ENCODE measurements around the gene CPNE5. TPM values are rescaled to one million over a fixed set of nuclear protein-coding genes. Genes with fewer than 3 reads are reported as not detected.
A peak's percentile ranks its signal among the peaks of the same experiment; 100 is the strongest.

CPNE5 gene
- total RNA-seq, 1 donor from 2014 or later, result 2.9 TPM

DNA sequence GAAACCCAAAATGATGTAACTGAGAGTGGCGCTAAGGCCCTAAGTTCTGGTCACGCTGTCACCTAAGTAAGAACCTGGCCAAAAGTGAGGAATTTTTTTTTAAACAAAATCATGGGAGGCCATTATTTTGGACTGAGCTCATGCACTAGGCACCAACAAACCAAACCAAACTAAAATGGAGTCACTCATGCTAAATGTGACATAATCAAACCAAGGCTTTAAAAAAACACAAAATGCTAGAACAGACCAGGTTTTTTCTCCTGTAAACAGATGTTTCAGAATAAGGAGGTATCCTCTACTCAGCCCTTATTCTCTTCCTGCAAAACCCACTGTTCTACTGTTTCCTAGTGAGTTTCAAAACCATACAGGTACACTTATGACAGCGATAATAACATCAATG is 45.4 kb upstream of the CPNE5 start:
- Mint-ChIP-seq H3K9me3 (ENCODE audit: unreplicated experiment) (no peaks in the 10 kb centered on the region), H3K4me3 (ENCODE audit: unreplicated experiment) (no peak overlapping the region), H3K4me1 (ENCODE audit: low read depth, unreplicated experiment) (peaks cover 7% of the 10 kb centered on the region), H3K27ac (ENCODE audit: unreplicated experiment) (no peak overlapping the region), H3K27me3 (ENCODE audit: unreplicated experiment) (peaks cover 2% of the 10 kb centered on the region), H3K36me3 (ENCODE audit: unreplicated experiment) (no peaks in the 10 kb centered on the region)
- DNase-seq, result no peak
- TF ChIP-seq, protein P1, sequence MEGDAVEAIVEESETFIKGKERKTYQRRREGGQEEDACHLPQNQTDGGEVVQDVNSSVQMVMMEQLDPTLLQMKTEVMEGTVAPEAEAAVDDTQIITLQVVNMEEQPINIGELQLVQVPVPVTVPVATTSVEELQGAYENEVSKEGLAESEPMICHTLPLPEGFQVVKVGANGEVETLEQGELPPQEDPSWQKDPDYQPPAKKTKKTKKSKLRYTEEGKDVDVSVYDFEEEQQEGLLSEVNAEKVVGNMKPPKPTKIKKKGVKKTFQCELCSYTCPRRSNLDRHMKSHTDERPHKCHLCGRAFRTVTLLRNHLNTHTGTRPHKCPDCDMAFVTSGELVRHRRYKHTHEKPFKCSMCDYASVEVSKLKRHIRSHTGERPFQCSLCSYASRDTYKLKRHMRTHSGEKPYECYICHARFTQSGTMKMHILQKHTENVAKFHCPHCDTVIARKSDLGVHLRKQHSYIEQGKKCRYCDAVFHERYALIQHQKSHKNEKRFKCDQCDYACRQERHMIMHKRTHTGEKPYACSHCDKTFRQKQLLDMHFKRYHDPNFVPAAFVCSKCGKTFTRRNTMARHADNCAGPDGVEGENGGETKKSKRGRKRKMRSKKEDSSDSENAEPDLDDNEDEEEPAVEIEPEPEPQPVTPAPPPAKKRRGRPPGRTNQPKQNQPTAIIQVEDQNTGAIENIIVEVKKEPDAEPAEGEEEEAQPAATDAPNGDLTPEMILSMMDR (IDR thresholded peaks at IDR 0.05; ENCODE audit: partially characterized antibody, unreplicated experiment), result no peak

DNA sequence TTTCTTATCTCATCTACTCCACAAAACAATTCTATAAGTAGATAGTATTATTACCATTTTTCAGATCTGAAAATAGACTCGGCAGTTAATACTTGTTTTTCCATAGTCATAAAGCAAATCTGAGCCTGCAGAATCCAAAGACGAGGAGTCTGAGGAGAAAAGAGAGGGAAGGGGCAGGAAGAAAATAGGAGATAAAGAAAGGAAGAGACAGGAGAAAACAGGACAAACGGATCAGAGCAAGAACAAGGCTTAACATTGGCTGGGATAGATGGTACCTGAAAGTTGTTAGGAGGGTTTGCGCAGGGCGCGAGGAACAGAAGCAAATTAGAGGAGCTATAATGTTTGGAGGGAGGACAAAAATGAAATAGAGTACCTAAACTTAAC is 36.0 kb upstream of the CPNE5 start:
- Mint-ChIP-seq H3K4me1 (ENCODE audit: low read depth, unreplicated experiment) (peaks cover 7% of the 10 kb centered on the region), H3K4me3 (ENCODE audit: unreplicated experiment) (peak overlapping the region; percentile 99), H3K27ac (ENCODE audit: unreplicated experiment) (peak overlapping the region; percentile 99), H3K36me3 (ENCODE audit: unreplicated experiment) (no peaks in the 10 kb centered on the region), H3K9me3 (ENCODE audit: unreplicated experiment) (no peaks in the 10 kb centered on the region), H3K27me3 (ENCODE audit: unreplicated experiment) (no peaks in the 10 kb centered on the region)
- DNase-seq, result no peak
- TF ChIP-seq, protein P1 (IDR thresholded peaks at IDR 0.05; ENCODE audit: partially characterized antibody, unreplicated experiment), result no peak

DNA sequence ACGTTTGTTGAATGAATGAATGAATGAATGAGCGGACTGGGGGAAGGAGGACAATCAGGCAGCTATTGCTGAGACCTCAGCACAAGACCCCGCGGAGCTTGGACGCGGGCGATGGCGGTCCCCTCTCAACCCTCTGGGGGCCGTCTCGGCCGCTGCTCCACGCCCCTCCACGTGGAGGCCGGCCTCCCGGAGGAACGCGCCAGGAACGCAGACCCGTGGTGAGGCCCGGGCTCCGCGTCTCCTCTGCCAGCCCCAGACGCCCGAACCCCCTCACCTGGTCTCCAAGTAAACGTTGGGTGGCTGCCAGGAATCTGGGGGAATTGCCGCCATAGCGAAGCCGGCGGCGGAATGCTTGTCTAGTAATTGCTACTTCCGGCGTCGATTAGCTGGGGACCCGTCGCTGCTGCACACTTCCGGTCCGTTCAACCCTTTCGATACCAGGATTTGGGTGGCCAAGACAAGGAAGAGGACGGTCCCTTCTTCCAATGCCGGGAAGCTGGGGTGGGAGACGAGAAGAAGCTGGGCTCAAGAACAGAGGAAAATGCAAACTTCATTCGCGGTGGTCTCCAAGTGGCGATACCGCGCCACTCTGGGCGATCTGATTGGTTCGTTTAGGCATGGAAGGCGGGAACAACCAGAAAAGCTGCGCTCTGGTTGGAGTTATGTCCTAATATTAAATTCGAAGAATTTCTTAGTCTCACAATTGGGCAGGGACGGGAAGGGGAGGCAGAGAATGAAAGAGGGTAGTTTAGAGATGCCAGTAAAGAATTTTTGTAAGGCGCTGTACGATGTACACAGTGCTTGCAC is 35.4 kb upstream of the CPNE5 start, which contains the start of gene PPIL1:
PPIL1 (minus strand) TSS at position 361 of the 807 bp plus-strand sequence; CDS start at position 330, 31 bp downstream.
- Mint-ChIP-seq H3K4me3 (ENCODE audit: unreplicated experiment) (peak within 1 kb of the TSS; percentile 99), H3K4me1 (ENCODE audit: low read depth, unreplicated experiment) (peaks cover 7% of the 10 kb centered on the region), H3K9me3 (ENCODE audit: unreplicated experiment) (no peaks in the 10 kb centered on the region), H3K27me3 (ENCODE audit: unreplicated experiment) (no peaks in the 10 kb centered on the region), H3K36me3 (ENCODE audit: unreplicated experiment) (no peaks in the 10 kb centered on the region), H3K27ac (ENCODE audit: unreplicated experiment) (peak within 1 kb of the TSS; percentile 99)
- DNase-seq, result peak; percentile 78
- TF ChIP-seq, protein P1 (IDR thresholded peaks at IDR 0.05; ENCODE audit: partially characterized antibody, unreplicated experiment), result no peak

DNA sequence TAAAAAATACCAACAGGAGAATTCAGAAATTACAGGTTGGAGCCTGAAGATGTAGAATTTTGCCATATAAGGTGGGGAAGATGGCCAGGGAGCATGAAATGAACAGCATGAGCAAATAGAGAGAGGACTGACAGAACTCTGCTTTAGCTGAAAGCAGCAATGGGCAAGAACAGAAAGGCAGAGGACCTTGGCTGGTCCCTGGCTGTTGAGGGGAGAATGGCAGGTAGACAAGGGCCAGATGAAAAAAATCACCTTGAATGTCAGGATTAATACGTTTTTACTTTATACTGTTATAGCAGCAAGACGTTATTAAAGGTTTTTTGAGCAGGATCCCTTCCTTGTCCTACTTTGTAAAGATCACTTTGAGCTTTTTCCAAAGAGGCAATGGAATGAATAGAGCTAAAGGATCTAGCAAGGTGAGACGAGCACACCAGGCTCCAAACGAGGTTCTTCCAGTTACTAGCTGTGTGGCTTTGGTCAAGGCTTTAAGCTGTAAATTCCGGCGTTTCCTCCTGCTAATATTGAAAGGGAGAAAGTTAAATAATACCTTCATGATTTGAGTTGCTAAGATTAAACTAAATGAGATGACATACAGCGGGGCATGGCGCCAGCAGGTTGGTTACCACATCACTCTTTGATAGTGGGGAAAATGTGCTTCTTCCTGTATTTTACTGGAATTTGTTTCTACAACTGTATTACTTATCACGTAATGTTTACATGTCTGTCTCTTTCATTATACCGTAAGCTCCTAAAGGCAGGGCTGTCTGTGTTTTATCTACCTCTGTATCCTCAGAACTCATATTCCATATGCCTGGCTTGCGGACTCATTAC is 34.6 kb upstream of the CPNE5 start:
- peak overlapping the region; percentile 99 for H3K4me3 Mint-ChIP-seq (ENCODE audit: unreplicated experiment)
- H3K36me3 Mint-ChIP-seq (ENCODE audit: unreplicated experiment), result no peaks in the 10 kb centered on the region
- TF ChIP-seq, protein P1 (IDR thresholded peaks at IDR 0.05; ENCODE audit: partially characterized antibody, unreplicated experiment), result no peak
- no peaks in the 10 kb centered on the region for H3K9me3 Mint-ChIP-seq (ENCODE audit: unreplicated experiment)
- H3K27me3 Mint-ChIP-seq (ENCODE audit: unreplicated experiment), result no peaks in the 10 kb centered on the region
- peaks cover 7% of the 10 kb centered on the region for H3K4me1 Mint-ChIP-seq (ENCODE audit: low read depth, unreplicated experiment)
- no peak for DNase-seq
- H3K27ac Mint-ChIP-seq (ENCODE audit: unreplicated experiment), result peak overlapping the region; percentile 99

All from glutamatergic neuron (in vitro differentiated cells).